GM21576 (cell line): ENCODE results near the gene ANKRD36.
"Not testable (repeated sequence)": the region's sequence is repeated elsewhere in the genome, so short reads cannot be mapped to it uniquely, and the experiment has no call there.

ENCODE experiments used
- ATAC-seq: cut with Tn5 transposase; IDR thresholded peaks from one replicate; pipeline ENCODE4 v1.9.1; 2021; ENCODE audit warnings: mild to moderate bottlenecking, moderate library complexity; ENCODE audit not compliant: unreplicated experiment

ANKRD36 gene

GRCh38 chr2:97113050-97113881, at the start of gene ANKRD36:
ANKRD36 (plus strand) TSS chr2:97113153; CDS start chr2:97113740, 587 bp downstream.
- ATAC-seq = peak; percentile 96

GRCh38 chr2:97066030-97066429, 46.9 kb upstream of the ANKRD36 start:
- ATAC-seq = not testable (repeated sequence)

DNA sequence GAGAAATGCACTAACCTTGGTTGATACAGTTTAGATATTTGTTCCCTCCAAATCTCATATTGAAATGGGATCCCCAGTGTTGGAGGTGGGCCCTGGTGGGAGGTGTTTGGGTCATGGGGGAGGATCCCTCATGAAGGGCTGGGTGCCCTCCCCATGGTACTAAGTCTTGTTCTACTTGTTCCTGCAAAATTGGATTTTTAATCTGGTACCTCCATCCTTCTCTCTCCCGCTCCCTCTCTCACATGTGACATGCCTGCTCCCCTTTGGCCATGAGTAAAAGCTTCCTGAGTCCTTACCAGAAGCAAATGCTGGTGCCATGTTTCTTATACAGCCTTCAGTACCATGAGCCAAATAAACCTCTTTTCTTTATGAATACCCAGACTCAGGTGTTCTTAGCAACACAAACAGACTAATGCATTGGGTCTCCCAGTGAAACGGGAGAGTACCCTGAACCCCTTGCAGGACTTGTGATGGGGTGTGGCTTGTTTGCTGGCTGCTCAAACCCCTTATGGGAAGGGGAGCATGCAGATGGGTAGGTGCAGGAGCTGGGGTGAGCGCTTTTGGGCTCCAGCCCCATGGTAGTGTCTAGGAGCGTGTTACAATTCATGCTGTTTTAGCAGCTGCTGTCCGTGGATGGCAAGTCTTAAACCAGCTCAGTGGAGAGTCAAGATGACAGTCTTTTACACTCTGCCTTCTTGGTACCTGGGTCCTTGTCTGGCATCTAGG, 45.5 kb upstream of the ANKRD36 start:
- no peak for ATAC-seq

- ATAC-seq = no peak
Measured at GRCh38 chr2:97068074-97068473, 44.9 kb upstream of the ANKRD36 start.

- ATAC-seq = not testable (repeated sequence)
Measured at GRCh38 chr2:97068722-97069121, 44.2 kb upstream of the ANKRD36 start.

GRCh38 chr2:97070915-97071314, 42.0 kb upstream of the ANKRD36 start:
- not testable (repeated sequence) for ATAC-seq

DNA sequence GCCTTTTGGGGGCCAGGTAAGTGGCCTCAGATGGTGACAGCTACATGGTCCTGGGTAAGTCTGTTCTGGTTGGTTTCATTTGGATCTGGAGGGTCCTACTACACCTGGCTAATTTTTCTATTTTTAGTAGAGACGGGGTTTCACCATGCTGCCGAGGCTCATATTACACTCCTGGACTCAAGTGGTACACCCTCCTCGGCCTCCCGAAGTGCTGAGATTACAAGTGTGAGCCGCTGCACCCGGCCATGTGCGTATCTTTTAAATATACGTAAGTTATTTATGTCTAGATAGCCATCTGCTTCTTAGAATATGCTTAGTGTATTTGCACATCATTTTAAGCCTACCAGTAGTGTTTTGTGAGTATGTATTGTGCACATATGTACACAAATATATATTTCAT, 35.7 kb upstream of the ANKRD36 start:
- ATAC-seq = not testable (repeated sequence)

- not testable (repeated sequence) for ATAC-seq
Measured at GRCh38 chr2:97080855-97081254, 32.1 kb upstream of the ANKRD36 start.

DNA sequence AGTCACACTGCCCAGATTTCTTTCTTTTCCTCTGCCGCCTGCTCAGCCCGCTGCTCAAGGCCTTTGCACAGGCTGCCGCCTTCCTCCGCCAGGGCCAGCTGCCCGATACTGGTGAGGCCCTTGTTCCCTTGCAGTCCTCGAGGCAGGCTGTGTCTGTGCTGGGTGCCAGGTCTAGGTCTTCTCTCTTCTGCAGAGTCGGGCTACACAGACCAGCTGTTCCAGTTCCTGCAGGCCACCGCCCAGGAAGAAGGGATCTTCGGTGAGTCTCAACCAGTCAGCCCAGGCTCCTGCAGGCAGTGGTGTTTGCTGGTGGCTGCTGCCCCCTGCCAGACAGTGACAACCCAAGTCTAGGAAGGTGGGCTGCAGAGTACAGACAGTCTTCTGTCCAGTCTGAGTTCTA, 30.7 kb upstream of the ANKRD36 start:
- not testable (repeated sequence) for ATAC-seq

DNA sequence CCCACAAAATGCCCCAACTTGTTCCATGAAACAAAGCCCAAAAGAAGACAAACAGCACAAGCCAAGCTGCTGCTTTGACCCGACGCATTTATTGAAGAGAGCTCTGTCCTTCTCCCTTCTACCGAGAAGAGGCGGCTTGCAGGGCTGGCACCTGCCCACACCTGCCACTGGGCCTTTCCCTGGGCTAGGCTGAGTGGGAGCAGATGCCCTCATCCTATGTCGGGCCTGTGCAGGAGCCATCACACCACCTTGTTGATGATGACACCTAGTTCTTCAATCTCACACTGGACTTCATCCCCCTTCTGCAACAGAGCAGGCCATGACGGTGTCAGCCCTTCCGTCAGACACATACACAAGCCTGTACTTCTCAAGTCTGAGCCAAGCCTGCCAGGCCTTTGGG, 29.4 kb upstream of the ANKRD36 start:
- not testable (repeated sequence) for ATAC-seq

GRCh38 chr2:97085093-97085492, 27.9 kb upstream of the ANKRD36 start:
- ATAC-seq = not testable (repeated sequence)

GRCh38 chr2:97088706-97089105, 24.2 kb upstream of the ANKRD36 start:
- ATAC-seq = not testable (repeated sequence)

DNA sequence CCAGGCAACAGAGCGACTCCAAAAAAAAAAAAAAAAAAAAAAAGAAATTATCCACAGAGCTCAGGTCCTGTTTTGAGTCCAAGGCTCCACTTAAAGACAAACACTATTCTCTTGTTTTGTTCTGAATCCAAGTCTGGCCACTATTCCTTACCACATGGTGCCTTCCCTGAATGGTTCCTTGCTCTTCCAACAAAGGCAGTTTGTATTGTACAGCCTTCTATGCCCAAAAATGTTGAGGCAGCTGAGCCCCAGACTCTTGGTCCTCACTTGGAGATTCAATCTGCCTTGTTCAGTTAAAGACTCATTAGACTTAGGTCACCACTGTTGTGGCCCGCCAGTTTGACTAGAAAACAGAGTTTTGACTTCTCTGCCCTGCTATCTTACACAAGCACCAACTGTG, 20.0 kb upstream of the ANKRD36 start:
- ATAC-seq = not testable (repeated sequence)

DNA sequence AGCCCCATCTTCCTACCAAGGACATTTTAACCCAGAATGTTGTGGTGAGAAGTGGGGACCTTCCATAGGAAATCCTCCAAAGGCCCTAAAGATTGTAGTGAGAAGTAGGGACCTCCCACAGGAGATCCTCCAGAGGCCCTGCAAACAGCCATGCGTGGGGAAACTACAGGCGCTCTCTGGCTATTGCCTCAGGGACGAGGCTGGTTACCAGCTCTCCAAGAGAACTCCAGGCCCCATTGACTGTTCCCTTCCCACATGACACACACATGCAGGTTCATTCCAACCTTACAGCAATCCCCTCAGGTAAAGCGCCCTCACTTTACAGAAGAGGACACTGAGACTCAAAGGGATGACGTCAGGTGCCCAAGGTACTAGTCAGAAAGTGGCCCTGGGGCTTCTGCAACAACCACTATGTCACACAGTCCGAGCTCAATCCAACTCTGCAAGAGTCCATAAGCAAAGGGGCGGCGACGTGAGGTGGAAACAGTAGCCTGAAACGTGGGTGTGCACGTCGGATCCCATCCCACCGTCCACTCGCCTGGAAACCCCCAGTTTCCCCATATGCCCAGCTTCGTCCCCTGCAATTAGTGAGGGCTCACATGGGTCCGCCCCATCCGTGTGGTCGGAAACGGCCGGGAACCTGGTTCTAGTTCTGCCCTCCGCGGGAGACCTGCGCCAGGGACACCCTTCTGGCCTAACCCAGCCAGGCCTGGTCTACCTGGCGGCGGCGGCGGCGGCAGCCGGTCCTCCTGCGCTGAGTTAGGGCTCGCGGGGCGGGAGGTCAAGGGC, 18.8 kb upstream of the ANKRD36 start:
- peak; percentile 19 for ATAC-seq

- peak; percentile 76 for ATAC-seq
Measured at GRCh38 chr2:97094772-97095611, 18.0 kb upstream of the ANKRD36 start, which contains the start of gene FAHD2B. FAHD2B (minus strand) TSS chr2:97094882; CDS start chr2:97091706, 3,176 bp downstream.

DNA sequence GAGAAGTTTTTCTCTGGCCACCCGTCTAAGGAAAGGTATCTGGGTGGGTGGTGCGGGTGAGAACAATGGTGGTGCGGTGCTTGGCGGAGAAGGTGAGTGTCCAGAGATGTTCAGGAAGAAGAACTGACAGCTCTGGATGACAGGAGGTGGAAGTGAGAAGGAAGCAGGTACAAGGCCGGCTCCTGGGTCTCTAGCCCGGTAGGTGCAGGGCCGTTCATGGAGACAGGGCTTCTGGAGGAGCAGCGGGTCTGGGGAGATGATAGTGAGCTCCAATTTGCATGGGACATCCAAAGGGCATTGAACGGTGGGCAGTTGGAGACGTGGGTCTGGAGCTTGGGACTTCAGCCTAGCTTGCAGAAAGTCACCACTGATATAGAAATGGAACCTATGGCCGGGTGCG, 17.3 kb upstream of the ANKRD36 start:
- ATAC-seq = no peak

DNA sequence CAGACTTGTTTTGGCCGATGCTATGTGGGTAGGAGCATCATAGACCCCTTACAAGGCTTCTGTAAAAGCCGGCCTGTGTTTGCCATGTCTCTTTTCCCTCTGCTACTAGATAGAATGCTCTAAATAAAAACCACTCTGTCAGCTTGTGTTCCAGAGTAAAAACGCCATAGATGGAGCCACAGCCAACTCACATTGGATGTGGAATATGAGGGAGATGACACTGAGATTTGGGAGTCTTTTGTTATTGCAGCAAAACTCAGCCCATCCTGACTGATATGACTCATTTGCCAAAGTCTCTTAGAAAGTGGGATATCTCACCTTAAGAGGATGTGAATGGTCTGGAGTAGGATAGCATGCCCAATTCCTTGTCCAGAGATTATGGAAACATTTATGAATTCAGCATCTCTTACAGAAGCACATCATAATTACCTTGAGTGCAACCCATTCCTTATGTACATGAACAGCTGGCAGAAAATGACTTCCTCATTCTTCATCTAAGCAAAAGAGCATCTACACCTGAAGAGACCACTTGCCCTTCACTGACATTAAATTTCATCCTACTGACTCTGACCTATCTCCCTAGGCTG, 14.1 kb upstream of the ANKRD36 start:
- ATAC-seq = not testable (repeated sequence)

DNA sequence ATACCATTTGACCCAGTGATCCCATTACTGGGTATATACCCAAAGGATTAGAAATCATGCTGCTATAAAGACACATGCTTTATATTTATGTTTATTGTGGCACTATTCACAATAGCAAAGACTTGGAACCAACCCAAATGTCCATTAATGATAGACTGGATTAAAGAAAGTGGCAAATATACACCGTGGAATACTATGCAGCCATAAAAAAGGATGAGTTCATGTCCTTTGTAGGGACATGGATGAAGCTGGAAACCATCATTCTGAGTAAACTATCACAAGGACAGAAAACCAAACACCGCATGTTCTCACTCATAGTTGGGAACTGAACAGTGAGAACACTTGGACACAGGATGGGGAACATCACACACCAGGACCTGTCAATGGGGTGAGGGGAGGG, 6.1 kb upstream of the ANKRD36 start:
- not testable (repeated sequence) for ATAC-seq

- not testable (repeated sequence) for ATAC-seq
Measured at GRCh38 chr2:97111246-97111645, 1.7 kb upstream of the ANKRD36 start.
